Measurements from ENCODE around the gene PLPPR1. TPM values are rescaled to one million over a fixed set of nuclear protein-coding genes. Genes with fewer than 3 reads are reported as not detected.

PLPPR1 gene
- total RNA-seq, 1 experiment from 2014 or later, result not detected

- CTCF ChIA-PET, result no interaction called here
- no peak overlapping the region for H3K4me3 ChIP-seq (ENCODE audit: low read depth in 2 of 2, low read length in 2 of 2)
- H3K9me3 ChIP-seq (ENCODE audit: control insufficient read depth, insufficient read depth, low read depth, low read length), result no peaks in the 10 kb centered on the region
- intact Hi-C loops (cut with micrococcal nuclease; ENCODE audit: unreplicated experiment) (no loop called here), in situ Hi-C loops (cut with HindIII; ENCODE audit: low pct_unique_long_range_greater_than_20kb, low sequenced_read_pairs) (no loop called here)
- no TSS peak for BruUV-seq (replicated peaks)
- ATAC-seq (no peak), DNase-seq (ENCODE audit: low read depth, low spot score) (no peak)
- no peaks in the 10 kb centered on the region for H3K4me1 ChIP-seq (ENCODE audit: control insufficient read depth, insufficient read depth, low read length)
- TF ChIP-seq TCF7L2 (IDR thresholded peaks at IDR 0.05; ENCODE audit: low read depth, low read length), result no peak
- TF ChIP-seq, protein P1, sequence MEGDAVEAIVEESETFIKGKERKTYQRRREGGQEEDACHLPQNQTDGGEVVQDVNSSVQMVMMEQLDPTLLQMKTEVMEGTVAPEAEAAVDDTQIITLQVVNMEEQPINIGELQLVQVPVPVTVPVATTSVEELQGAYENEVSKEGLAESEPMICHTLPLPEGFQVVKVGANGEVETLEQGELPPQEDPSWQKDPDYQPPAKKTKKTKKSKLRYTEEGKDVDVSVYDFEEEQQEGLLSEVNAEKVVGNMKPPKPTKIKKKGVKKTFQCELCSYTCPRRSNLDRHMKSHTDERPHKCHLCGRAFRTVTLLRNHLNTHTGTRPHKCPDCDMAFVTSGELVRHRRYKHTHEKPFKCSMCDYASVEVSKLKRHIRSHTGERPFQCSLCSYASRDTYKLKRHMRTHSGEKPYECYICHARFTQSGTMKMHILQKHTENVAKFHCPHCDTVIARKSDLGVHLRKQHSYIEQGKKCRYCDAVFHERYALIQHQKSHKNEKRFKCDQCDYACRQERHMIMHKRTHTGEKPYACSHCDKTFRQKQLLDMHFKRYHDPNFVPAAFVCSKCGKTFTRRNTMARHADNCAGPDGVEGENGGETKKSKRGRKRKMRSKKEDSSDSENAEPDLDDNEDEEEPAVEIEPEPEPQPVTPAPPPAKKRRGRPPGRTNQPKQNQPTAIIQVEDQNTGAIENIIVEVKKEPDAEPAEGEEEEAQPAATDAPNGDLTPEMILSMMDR (IDR thresholded peaks at IDR 0.05), result no peak
- TF ChIP-seq SIN3A (IDR thresholded peaks at IDR 0.05; ENCODE audit: borderline replicate concordance, insufficient read depth, low read depth, low read length), result no peak
- TF ChIP-seq, protein P2, sequence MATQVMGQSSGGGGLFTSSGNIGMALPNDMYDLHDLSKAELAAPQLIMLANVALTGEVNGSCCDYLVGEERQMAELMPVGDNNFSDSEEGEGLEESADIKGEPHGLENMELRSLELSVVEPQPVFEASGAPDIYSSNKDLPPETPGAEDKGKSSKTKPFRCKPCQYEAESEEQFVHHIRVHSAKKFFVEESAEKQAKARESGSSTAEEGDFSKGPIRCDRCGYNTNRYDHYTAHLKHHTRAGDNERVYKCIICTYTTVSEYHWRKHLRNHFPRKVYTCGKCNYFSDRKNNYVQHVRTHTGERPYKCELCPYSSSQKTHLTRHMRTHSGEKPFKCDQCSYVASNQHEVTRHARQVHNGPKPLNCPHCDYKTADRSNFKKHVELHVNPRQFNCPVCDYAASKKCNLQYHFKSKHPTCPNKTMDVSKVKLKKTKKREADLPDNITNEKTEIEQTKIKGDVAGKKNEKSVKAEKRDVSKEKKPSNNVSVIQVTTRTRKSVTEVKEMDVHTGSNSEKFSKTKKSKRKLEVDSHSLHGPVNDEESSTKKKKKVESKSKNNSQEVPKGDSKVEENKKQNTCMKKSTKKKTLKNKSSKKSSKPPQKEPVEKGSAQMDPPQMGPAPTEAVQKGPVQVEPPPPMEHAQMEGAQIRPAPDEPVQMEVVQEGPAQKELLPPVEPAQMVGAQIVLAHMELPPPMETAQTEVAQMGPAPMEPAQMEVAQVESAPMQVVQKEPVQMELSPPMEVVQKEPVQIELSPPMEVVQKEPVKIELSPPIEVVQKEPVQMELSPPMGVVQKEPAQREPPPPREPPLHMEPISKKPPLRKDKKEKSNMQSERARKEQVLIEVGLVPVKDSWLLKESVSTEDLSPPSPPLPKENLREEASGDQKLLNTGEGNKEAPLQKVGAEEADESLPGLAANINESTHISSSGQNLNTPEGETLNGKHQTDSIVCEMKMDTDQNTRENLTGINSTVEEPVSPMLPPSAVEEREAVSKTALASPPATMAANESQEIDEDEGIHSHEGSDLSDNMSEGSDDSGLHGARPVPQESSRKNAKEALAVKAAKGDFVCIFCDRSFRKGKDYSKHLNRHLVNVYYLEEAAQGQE (IDR thresholded peaks at IDR 0.05; ENCODE audit: insufficient read depth in 1 of 2, low read depth in 2 of 2, low read length in 1 of 2), result no peak
- no peak for TF ChIP-seq POLR2AphosphoS5 (IDR thresholded peaks at IDR 0.05; ENCODE audit: low read depth, low read length)
- H3K27ac ChIP-seq (ENCODE audit: low read length), result no peak overlapping the region
- no peaks in the 10 kb centered on the region for H3K27me3 ChIP-seq (ENCODE audit: control insufficient read depth, insufficient read depth, low read length)
- no peaks in the 10 kb centered on the region for H3K36me3 ChIP-seq (ENCODE audit: control insufficient read depth, insufficient read depth, low read length)
- POLR2A ChIA-PET, result no interaction called here
Observed at GRCh38 chr9:101337237-101337636, 308.7 kb downstream of the PLPPR1 start.

DNA sequence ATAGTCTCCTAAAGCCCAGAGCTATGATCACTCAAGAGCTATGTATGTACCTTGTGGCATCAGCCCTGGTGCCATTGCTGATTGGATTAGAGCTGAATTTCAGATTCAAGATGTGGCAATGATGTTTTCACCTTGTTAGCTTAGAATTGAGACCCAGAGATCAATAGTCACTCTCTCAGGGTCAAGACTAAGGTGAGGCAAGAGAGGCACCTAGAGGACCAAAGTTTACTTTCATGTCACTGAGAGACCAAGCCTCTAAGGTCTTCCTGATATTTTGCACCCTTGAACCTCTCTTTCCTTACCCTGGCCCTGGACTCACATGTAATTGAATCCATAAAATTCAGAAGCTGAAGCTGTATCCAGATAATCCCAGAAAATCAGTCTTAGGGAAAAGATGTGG is 313.4 kb downstream of the PLPPR1 start:
- Histone ChIP-seq H3K27me3 (ENCODE audit: control insufficient read depth, insufficient read depth, low read length) (no peaks in the 10 kb centered on the region), H3K27ac (ENCODE audit: low read length) (no peak overlapping the region), H3K4me1 (ENCODE audit: control insufficient read depth, insufficient read depth, low read length) (no peaks in the 10 kb centered on the region), H3K36me3 (ENCODE audit: control insufficient read depth, insufficient read depth, low read length) (no peaks in the 10 kb centered on the region), H3K9me3 (ENCODE audit: control insufficient read depth, insufficient read depth, low read depth, low read length) (no peaks in the 10 kb centered on the region), H3K4me3 (ENCODE audit: low read depth in 2 of 2, low read length in 2 of 2) (no peak overlapping the region)
- in situ Hi-C loops (cut with HindIII; ENCODE audit: low pct_unique_long_range_greater_than_20kb, low sequenced_read_pairs), result no loop called here
- CTCF ChIA-PET, result no interaction called here
- no TSS peak for BruUV-seq (replicated peaks)
- intact Hi-C loops (cut with micrococcal nuclease; ENCODE audit: unreplicated experiment), result no loop called here
- TF ChIP-seq POLR2AphosphoS5 (IDR thresholded peaks at IDR 0.05; ENCODE audit: low read depth, low read length), result no peak
- TF ChIP-seq SIN3A (IDR thresholded peaks at IDR 0.05; ENCODE audit: borderline replicate concordance, insufficient read depth, low read depth, low read length), result no peak
- TF ChIP-seq, protein P2 (IDR thresholded peaks at IDR 0.05; ENCODE audit: insufficient read depth in 1 of 2, low read depth in 2 of 2, low read length in 1 of 2), result no peak
- no peak for DNase-seq (ENCODE audit: low read depth, low spot score)
- no peak for ATAC-seq
- POLR2A ChIA-PET, result no interaction called here

Measured in Panc1 (cell line).